SK-N-SH (cell line): ENCODE results near the gene BTBD16. TPM values are rescaled to one million over a fixed set of nuclear protein-coding genes. Genes with fewer than 3 reads are reported as not detected.

ENCODE experiments used
- CTCF ChIA-PET: fragments of 300-600, 350-600 bp; formaldehyde crosslinking; extraction: SDS; loops from one replicate; lab custom pipeline; 2021; lab: Yijun Ruan, JAX
- POLR2A ChIA-PET: fragments of 350-600 bp; sonication (Branson Sonifier 250); formaldehyde crosslinking; extraction: SDS; loops from one replicate; lab custom pipeline; 2020; ENCODE audit warnings: antibody characterized with exemption, inconsistent platforms; lab: Yijun Ruan, JAX
- DNase-seq: peaks from one replicate; pipeline ENCODE4 v3.0.0; 2012
- H2AFZ ChIP-seq: fragments of 200-600 bp; sonication (generic); 2 replicates; pipeline ENCODE4 v1.8.1; 2016; ENCODE audit warnings: antibody characterized with exemption, mild to moderate bottlenecking, low read depth
- H3F3A ChIP-seq: fragments of 200-600 bp; sonication (generic); replicated peaks from 2 replicates; pipeline ENCODE3; 2016; ENCODE audit warnings: antibody characterized with exemption, mild to moderate bottlenecking; ENCODE audit not compliant: insufficient read depth
- H3K27ac ChIP-seq, 2 experiments: fragments of 200-500 bp in 1 of 2; fragments of 200-600 bp in 1 of 2; sonication (Bioruptor generic) in 1 of 2; sonication (generic), shearing (Covaris generic) in 1 of 2; 2 replicates each; pipeline versions ENCODE4 v1.5.1 to v1.6.1; 2014 to 2016; ENCODE audit warnings: low read depth in 2 of 2, inconsistent platforms in 1 of 2, low read length in 1 of 2, mild to moderate bottlenecking in 1 of 2, mixed read lengths in 1 of 2
- H3K27me3 ChIP-seq: fragments of 200-600 bp; sonication (generic), shearing (Covaris generic); 2 replicates; pipeline ENCODE4 v1.6.1; 2016; ENCODE audit warnings: mixed run types; ENCODE audit not compliant: insufficient read depth
- H3K36me3 ChIP-seq, 2 experiments: fragments of 200-500 bp in 1 of 2; fragments of 200-600 bp in 1 of 2; sonication (Bioruptor generic) in 1 of 2; sonication (generic) in 1 of 2; replicated peaks in 1 of 2; 2 replicates each; pipeline versions ENCODE3 to v1.5.1; 2014 to 2016; ENCODE audit warnings: low read length in 1 of 2, mild to moderate bottlenecking in 1 of 2; ENCODE audit not compliant: insufficient read depth in 2 of 2, control insufficient read depth in 1 of 2
- H3K4me1 ChIP-seq, 2 experiments: fragments of 200-500 bp in 1 of 2; fragments of 200-600 bp in 1 of 2; sonication (Bioruptor generic) in 1 of 2; sonication (generic), shearing (Covaris generic) in 1 of 2; 2 replicates each; pipeline versions ENCODE4 v1.5.1 to v1.6.1; 2014 to 2016; ENCODE audit warnings: low read depth in 1 of 2, low read length in 1 of 2, mixed run types in 1 of 2; ENCODE audit not compliant: insufficient read depth in 2 of 2, control insufficient read depth in 1 of 2
- H3K4me2 ChIP-seq: fragments of 200-600 bp; sonication (generic), shearing (Covaris generic); 2 replicates; pipeline ENCODE4 v1.6.1; 2017; ENCODE audit warnings: mixed run types
- H3K4me3 ChIP-seq, 2 experiments: fragments of 200-500 bp in 1 of 2; fragments of 200-600 bp in 1 of 2; sonication (Bioruptor generic) in 1 of 2; sonication (generic), shearing (Covaris generic) in 1 of 2; 2 replicates each; pipeline versions ENCODE4 v1.5.1 to v1.8.1; 2014 to 2016; ENCODE audit warnings: low read depth in 2 of 2, inconsistent platforms in 1 of 2, low read length in 1 of 2, mild to moderate bottlenecking in 1 of 2, mixed read lengths in 1 of 2, moderate library complexity in 1 of 2
- H3K79me2 ChIP-seq: fragments of 200-600 bp; sonication (generic); 2 replicates; pipeline ENCODE4 v1.8.1; 2017; ENCODE audit warnings: mild to moderate bottlenecking; ENCODE audit not compliant: insufficient read depth
- H3K9ac ChIP-seq: fragments of 200-600 bp; sonication (generic); 2 replicates; pipeline ENCODE4 v1.6.1; 2017; ENCODE audit warnings: mixed run types
- H3K9me2 ChIP-seq: fragments of 200-600 bp; sonication (generic); 2 replicates; pipeline ENCODE4 v1.6.1; 2017; ENCODE audit warnings: mixed run types
- H3K9me3 ChIP-seq: fragments of 200-600 bp; sonication (generic); 2 replicates; pipeline ENCODE4 v1.6.1; 2017; ENCODE audit warnings: mixed run types, mild to moderate bottlenecking, moderate library complexity
- H4K20me1 ChIP-seq: fragments of 200-600 bp; sonication (generic); 2 replicates; pipeline ENCODE4 v1.6.1; 2017; ENCODE audit warnings: mild to moderate bottlenecking, mixed run types; ENCODE audit not compliant: insufficient read depth
- EZH2phosphoT487 ChIP-seq: fragments of 200-600 bp; sonication (generic); IDR thresholded peaks from 2 replicates; pipeline ENCODE4 v1.6.1; 2017; ENCODE audit warnings: low read depth, mixed run types, mild to moderate bottlenecking, antibody characterized with exemption, moderate library complexity, borderline replicate concordance
- FOSL2 ChIP-seq: IDR thresholded peaks from 2 replicates; pipeline ENCODE4 v1.4.0; 2012; ENCODE audit warnings: low read depth, mild to moderate bottlenecking, moderate library complexity, borderline replicate concordance
- FOXJ3 ChIP-seq: sonication (generic); formaldehyde crosslinking; IDR thresholded peaks from 2 replicates; pipeline ENCODE4 v1.5.1; 2020; ENCODE audit warnings: mild to moderate bottlenecking, missing genetic modification reagents
- FOXM1 ChIP-seq: IDR thresholded peaks from 2 replicates; pipeline ENCODE4 v1.4.0; 2012; ENCODE audit warnings: low read depth, mild to moderate bottlenecking
- MXI1 ChIP-seq: IDR thresholded peaks from 2 replicates; pipeline ENCODE4 v1.6.1; 2012; ENCODE audit warnings: mild to moderate bottlenecking, low read depth, low read length, improper control_type of control experiment
- NFIC ChIP-seq: IDR thresholded peaks from 2 replicates; pipeline ENCODE4 v1.4.0; 2012; ENCODE audit warnings: borderline replicate concordance
- PBX3 ChIP-seq: IDR thresholded peaks from 2 replicates; pipeline ENCODE4; 2012
- POLR2AphosphoS5 ChIP-seq: IDR thresholded peaks from 2 replicates; pipeline ENCODE4 v1.6.1; 2012; ENCODE audit warnings: low read depth, low read length
- RCOR1 ChIP-seq: fragments of 150-350 bp; IDR thresholded peaks from 2 replicates; pipeline ENCODE4 v1.6.1; 2017; ENCODE audit warnings: antibody characterized with exemption, low read length
- REST ChIP-seq: IDR thresholded peaks from 2 replicates; pipeline ENCODE4 v1.6.1; 2012; ENCODE audit warnings: mild to moderate bottlenecking, low read depth, low read length, moderate library complexity
- RXRA ChIP-seq: IDR thresholded peaks from 2 replicates; pipeline ENCODE4 v1.4.0; 2012; ENCODE audit warnings: low read depth, mild to moderate bottlenecking, borderline replicate concordance
- SIN3A ChIP-seq: IDR thresholded peaks from 2 replicates; pipeline ENCODE4 v1.6.1; 2012; ENCODE audit warnings: low read depth, mild to moderate bottlenecking, low read length, moderate library complexity, borderline replicate concordance
- SMC3 ChIP-seq: IDR thresholded peaks from 2 replicates; pipeline ENCODE4 v1.6.1; 2012; ENCODE audit warnings: low read depth, low read length, improper control_type of control experiment
- TCF12 ChIP-seq: IDR thresholded peaks from 2 replicates; pipeline ENCODE4 v1.4.0; 2012
- USF2 ChIP-seq: fragments of 150-350 bp; IDR thresholded peaks from 2 replicates; pipeline ENCODE4 v1.6.1; 2017; ENCODE audit warnings: antibody characterized with exemption, low read length, low read depth, borderline replicate concordance
- YY1 ChIP-seq: IDR thresholded peaks from 2 replicates; pipeline ENCODE4 v1.4.0; 2012; ENCODE audit warnings: low read depth, mild to moderate bottlenecking
- ZBTB33 ChIP-seq: IDR thresholded peaks from 2 replicates; pipeline ENCODE4 v1.4.0; 2012; ENCODE audit warnings: low read depth, borderline replicate concordance
- WGBS: methylation state at CpG from one replicate; pipeline ENCODE4 v1.1.6; 2017; ENCODE audit warnings: low lambda C conversion rate; 5-methylcytosine and 5-hydroxymethylcytosine counted together
- polyA plus RNA-seq, 3 experiments: library from polyadenylated mRNA; depleted of rRNA; stranded (reverse); fragments of >200 nt; gene quantifications; 2 replicates each; pipeline ENCODE4 v1.2.3, GENCODE V29; 2012
- TF ChIP-seq, protein P1 (sequence below): IDR thresholded peaks from 2 replicates; pipeline ENCODE4 v1.4.0; 2012; ENCODE audit warnings: low read depth
- TF ChIP-seq, protein P2 (sequence below): fragments of 150-350 bp; IDR thresholded peaks from 2 replicates; pipeline ENCODE4 v1.6.1; 2016; ENCODE audit warnings: mild to moderate bottlenecking, low read depth, low read length

The BTBD16 gene
- polyA plus RNA-seq, 1 of the 3 experiments (the other 2 are of a cell fraction) = not detected

GRCh38 chr10:122230222-122230621 lies 40.9 kb upstream of the BTBD16 start (continued):
- TF ChIP-seq REST = no peak

DNA sequence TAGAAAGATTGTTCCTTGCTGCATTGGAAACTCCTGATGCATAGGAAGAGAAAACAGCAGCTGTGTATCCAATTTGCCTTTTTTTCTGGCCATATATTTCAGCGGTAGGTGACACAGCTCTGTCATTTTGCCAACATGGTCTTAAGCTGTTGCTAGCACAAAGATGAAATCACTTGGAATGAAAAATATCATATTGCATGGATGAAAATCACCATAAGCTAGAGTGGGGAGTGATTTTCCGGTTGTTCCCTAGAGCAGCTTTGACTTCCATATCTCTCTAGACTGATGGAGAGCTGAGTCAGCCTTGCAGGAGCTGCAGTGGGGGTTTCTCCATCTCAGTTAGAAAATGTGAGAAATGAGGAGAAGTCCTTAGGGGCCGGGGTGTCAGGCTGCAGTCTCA lies 38.3 kb upstream of the BTBD16 start:
- H3K79me2 ChIP-seq = no peaks in the 10 kb centered on the region
- peaks cover 0 to 71% of the 10 kb centered on the region in 2 experiments; a peak in 2 of 4 replicates for H3K4me1 ChIP-seq
- POLR2A ChIA-PET = interaction anchor here (1.4 kb wide), 1 partner anchor 93 kb away, joined by 4 read pairs; no protein-coding TSS in a partner anchor
- CTCF ChIA-PET = interaction anchor here (1.0 to 2.4 kb wide), 3 partner anchors 9 to 35 kb away, joined by 3 to 11 read pairs (median 7); no protein-coding TSS in a partner anchor
- H2AFZ ChIP-seq = no peak overlapping the region
- 0 out of 2 replicates have a peak overlapping the region, but pooled peaks have one; percentile 11 for H3K4me2 ChIP-seq
- no peaks in the 10 kb centered on the region for H3K27me3 ChIP-seq
- H3K4me3 ChIP-seq = no peak overlapping the region
- no peaks in the 10 kb centered on the region for H3F3A ChIP-seq
- no peaks in the 10 kb centered on the region for H4K20me1 ChIP-seq
- H3K27ac ChIP-seq = peak overlapping the region; percentile 18 to 98; a peak in 2 of 4 replicates
- no peaks in the 10 kb centered on the region for H3K9me2 ChIP-seq
- no peak overlapping the region for H3K9ac ChIP-seq
- TF ChIP-seq TCF12 (peak; percentile 26; the same call in 1 of the 2 replicates), NFIC (peak; percentile 11; the same call in 1 of the 2 replicates), SMC3 (no peak), PBX3 (peak; percentile 56), EZH2phosphoT487 (no peak), YY1 (no peak), FOXJ3 (no peak), ZBTB33 (no peak), RXRA (no peak), MXI1 (no peak), FOSL2 (no peak), POLR2AphosphoS5 (no peak), USF2 (no peak), FOXM1 (no peak), SIN3A (no peak), RCOR1 (no peak)
- TF ChIP-seq, protein P1, sequence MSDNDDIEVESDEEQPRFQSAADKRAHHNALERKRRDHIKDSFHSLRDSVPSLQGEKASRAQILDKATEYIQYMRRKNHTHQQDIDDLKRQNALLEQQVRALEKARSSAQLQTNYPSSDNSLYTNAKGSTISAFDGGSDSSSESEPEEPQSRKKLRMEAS = no peak
- TF ChIP-seq, protein P2, sequence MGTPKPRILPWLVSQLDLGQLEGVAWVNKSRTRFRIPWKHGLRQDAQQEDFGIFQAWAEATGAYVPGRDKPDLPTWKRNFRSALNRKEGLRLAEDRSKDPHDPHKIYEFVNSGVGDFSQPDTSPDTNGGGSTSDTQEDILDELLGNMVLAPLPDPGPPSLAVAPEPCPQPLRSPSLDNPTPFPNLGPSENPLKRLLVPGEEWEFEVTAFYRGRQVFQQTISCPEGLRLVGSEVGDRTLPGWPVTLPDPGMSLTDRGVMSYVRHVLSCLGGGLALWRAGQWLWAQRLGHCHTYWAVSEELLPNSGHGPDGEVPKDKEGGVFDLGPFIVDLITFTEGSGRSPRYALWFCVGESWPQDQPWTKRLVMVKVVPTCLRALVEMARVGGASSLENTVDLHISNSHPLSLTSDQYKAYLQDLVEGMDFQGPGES = no peak
- TF ChIP-seq, all 33 proteins: peak for 3
- no peaks in the 10 kb centered on the region for H3K9me3 ChIP-seq
- peaks cover 2 to 13% of the 10 kb centered on the region in 2 experiments for H3K36me3 ChIP-seq
- WGBS = 65% methylated on average over 3 of the region's 3 CpGs
- DNase-seq = no peak
